ENCODE results near the gene MMP17.
"Not testable (repeated sequence)": the region's sequence is repeated elsewhere in the genome, so short reads cannot be mapped to it uniquely, and the experiment has no call there.

The MMP17 gene

DNA sequence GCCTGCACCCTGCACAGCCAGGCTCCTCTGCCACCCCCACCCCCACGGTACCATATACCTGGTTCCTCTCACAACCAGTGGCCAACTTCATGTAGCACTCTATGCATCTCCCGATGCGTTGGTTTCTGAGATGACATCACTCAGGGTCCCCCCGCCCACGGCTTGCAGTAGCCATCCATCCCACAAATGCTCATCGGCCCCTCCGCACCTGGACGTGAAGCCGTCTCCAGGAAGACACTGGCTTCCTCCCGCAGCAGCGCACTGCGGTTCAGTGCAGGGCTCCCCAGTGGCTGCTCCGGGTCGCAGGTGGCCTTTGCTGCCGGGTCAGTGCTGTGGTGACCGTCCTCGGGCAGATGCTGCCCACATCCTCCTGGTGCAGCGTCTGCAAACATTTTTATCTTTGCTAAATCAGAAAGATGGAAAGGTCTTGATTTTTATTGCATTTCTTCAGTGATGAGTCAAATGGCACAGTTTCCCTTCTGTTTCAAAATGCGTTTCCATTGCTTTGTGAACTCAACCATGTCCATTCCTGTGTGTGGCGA, 27.5 kb upstream of the MMP17 start:
- no peak for DNase-seq (ENCODE audit: low spot score)

DNA sequence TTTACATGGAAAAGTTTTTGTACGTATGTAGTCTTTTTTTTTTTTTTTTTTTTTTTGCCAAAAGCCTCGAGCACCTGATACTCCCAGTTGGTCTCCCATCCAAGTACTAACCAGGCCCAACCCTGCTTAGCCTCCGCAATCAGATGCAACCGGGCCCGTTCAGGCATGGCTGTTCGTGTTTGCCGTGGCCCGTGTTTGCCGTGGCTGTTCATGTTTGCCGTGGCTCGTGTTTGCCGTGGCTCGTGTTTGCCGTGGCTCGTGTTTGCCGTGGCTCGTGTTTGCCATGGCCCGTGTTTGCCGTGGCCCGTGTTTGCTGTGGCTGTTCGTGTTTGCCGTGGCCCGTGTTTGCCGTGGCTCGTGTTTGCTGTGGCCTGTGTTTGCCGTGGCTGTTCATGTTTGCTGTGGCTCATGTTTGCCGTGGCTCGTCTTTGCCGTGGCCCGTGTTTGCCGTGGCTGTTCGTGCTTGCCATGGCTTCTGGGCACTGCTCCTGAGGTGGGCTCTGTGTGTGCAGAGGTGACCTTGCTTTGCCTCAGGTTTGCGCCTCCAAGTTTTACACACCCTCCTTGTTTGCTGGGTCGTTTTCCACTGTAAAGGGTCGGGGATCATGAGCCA, 26.8 kb upstream of the MMP17 start:
- no peak for DNase-seq (ENCODE audit: low spot score)

DNA sequence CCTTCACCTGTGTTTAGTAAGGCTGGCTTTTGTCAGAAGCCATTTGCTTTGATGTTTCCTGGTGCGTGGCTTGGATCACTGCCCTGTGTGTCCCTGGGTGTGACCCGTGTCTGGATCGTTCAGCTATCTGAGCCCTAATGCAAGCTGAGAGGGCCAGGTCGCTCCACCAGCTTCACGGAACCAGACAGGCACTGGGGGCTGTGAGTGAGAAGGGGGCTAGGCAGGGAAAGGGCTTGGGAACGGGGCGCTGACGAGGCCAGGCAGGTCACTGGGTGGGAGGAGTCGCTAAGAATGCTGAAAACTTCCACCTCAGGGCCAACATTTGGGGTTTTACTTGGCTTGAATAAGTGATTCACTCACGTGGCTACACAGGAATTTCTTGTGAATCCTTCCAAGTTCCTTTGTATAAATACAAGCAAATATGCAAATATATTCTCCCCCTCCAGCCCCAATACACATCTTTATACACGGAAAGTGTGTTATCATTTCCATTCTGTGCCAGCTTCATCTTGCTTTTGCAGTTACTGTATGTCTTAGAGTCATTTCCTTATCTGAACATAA, 24.2 kb upstream of the MMP17 start:
- DNase-seq (ENCODE audit: low spot score), result no peak

DNA sequence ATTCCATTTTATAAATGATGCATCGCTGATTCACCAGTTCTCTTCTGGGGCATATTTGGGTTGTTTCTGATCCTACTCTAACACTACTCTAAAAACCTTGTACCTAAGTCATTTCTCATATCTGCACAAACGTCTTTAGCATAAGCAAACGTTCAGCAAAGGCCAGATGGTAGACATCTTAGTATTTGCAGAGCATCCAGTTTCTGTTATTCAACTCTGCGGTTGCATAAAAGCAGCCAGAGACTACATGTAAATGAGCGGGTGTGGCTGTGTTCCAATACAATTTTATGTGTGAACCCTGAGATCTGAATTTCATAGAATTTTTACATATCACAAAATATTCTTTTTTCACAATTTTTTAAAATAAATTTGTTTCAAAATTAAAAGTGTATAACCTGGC, 22.8 kb upstream of the MMP17 start:
- no peak for DNase-seq (ENCODE audit: low spot score)

GRCh38 chr12:131806674-131807073, 21.5 kb upstream of the MMP17 start:
- DNase-seq (ENCODE audit: low spot score), result no peak

- DNase-seq (ENCODE audit: low spot score), result no peak
These were observed 19.3 kb upstream of the MMP17 start for GRCh38 chr12:131808744-131809371.

GRCh38 chr12:131809476-131810254, 18.5 kb upstream of the MMP17 start:
- DNase-seq (ENCODE audit: low spot score), result not testable (repeated sequence)

GRCh38 chr12:131810726-131811125, 17.5 kb upstream of the MMP17 start:
- DNase-seq (ENCODE audit: low spot score), result no peak

GRCh38 chr12:131815131-131815530, 13.1 kb upstream of the MMP17 start:
- DNase-seq (ENCODE audit: low spot score), result no peak

- DNase-seq (ENCODE audit: low spot score), result no peak
These were observed 11.7 kb upstream of the MMP17 start for GRCh38 chr12:131816495-131816894.

DNA sequence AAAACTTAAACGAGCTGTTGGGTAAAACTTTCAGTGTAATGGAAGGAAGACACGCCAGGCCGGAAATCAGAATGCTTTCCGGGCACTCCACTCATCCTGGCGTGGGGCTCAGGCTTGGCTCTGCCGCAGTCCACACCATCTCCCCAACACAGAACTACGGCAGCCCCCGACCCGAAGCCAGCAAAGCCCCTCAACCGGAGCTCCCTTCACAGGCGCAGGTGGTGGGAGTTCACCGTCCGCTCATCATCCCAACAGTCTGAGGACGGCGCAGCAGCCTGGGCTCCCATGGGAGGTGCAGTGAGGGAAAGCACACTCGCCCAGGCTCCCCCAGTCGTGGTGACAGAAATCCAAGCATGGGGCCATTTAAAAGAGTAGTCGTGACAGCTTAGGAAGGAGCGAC, 11.0 kb upstream of the MMP17 start:
- DNase-seq (ENCODE audit: low spot score), result no peak

GRCh38 chr12:131818821-131819585, 9.2 kb upstream of the MMP17 start:
- no peak for DNase-seq (ENCODE audit: low spot score)

DNA sequence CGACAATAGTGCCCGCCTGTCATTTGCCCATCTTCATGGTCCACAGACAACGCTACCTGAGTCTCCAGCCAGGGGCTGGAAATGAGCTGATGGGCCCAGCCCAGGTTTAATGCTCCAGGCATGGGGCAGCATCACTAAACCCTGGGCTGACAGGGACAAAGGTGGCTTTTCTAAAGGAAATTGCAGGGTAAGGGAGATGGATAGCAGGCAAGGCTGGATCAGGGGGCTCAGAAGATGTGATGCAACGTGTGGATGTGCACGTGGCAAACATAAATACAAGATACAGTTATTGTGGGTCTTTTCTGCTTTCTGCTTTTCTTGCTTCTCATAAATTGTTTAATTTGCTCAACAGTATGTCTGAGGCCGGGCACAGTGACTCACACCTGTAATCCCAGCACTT, 3.7 kb upstream of the MMP17 start:
- no peak for DNase-seq (ENCODE audit: low spot score)

DNA sequence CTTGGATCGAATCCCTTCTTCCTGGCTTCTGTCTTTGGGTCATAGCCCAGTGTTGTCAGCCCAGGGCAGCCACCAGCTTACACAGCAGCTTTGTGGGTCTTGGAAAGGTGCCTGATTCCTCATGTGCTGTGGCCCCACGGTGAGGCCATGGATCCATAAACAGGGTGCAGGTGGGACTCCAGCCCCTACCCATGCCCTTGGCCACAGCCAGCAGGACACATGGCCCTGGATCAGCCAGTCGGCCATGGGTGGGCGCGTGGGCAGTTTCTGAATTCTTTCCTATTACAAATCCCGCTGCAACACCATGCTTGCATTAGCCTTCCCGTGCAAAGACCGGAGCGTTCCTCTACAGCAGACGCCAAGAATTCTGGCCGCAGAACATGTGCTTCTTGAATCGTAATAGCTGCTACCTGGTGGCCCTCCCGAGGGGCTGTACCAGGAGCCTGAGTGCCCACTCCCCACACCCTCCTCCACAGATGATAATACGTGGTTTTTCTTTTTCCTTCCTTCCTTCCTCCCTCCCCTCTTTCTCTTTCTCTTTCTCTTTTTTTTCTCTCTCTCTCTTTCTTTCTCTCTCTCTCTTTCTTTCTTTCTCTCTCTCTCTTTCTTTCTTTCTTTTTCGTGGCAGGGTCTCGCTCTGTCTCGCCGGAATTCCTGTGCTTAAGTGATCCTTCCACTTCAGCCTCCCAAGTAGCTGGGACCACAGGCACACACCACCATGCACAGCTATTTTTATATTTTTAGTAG, 2.9 kb upstream of the MMP17 start:
- no peak for DNase-seq (ENCODE audit: low spot score)

DNA sequence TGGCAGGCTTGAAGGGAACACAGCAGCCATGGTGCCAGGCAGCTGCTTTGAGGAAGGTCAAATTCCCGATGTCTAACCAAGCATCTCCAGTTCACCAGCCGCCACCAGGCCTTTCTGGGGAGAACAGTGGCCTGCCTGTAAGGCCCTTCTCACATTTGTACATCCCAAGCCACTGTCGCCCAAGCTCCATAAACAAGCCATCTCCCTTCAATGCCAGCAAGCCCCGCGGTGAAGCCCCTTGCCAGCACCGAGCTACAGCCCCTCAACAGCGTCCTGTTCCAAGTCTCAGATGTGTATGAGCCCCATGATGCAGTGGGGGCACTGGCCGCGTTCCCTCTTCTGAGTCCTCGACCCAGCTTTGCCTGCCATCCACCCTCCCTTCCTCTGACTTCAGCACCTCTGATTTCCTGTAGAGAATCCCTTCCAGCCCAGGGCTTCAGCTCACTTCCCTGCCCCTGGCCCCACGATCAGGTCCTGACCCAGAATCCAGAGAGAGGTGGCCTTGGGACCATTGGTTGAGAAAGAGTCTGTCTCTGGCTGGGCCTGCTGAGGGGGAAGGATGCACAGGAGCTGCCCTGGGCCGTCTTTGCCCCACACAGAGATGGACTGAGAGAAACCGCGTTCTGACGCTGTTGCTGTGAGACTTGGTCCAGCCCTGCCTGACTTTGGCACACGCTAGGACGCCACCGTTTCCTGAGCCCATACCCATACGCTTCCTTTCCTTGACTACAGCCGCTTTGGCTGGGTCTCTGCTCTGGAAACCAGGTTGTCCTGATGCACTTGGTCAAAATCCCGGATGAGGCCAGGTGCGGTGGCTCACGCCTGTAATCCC, 1.9 kb upstream of the MMP17 start:
- DNase-seq (ENCODE audit: low spot score), result no peak

DNA sequence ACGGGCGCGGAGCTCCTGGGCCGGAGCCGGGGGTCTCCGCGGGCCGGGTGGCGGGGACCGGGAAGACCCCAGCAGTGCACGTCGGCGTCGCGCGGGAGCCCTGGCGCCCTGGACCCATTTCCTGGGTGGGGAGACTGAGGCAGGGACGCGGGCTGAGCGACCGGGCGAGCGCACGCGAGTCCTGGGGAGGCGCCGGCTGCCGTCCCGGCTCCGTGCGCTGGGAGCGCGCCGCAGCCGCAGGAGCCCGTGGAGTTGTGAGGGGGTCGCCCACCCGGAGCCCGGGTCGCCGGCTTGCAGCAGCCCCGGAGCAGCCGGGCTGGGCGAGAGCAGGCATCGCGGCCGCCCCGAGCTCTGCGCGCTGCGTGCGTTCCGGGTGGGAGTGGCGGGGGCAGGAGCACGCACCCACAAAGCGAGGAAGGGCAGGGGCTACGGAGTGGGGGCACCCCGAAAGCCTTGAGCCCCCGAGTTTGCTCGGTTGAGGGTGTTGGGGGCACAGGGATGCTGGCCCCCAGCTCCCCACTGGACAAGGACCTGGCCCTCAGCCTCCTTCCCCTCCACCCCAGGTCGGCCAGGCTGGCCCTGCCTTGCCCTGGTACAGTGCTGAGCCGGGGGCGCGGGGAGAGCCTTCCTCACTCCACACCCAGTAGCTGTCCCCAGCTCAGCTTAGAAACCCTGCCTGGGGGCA, 620 bp downstream of the MMP17 start:
- no peak for DNase-seq (ENCODE audit: low spot score)

DNA sequence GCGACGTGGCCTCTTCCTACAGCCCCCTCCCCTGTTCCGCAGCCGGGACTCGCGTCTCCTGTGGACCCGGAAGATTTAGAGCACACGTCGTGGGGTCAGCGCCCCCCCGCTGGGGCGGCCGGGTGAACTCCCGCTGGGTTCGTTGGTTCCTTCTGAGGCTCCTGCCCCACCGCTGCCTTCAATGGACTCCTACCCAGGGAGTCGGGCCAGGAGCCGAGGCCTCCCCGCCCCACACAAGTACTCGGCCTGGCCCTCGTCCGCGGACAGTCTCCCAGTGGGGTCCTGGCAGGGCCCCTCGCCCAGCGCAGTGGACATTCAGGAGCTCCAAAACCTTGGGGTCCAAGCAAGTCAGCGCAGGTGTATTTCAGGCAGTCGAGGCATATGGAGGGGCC, 1.2 kb downstream of the MMP17 start:
- no peak for DNase-seq (ENCODE audit: low spot score)

DNA sequence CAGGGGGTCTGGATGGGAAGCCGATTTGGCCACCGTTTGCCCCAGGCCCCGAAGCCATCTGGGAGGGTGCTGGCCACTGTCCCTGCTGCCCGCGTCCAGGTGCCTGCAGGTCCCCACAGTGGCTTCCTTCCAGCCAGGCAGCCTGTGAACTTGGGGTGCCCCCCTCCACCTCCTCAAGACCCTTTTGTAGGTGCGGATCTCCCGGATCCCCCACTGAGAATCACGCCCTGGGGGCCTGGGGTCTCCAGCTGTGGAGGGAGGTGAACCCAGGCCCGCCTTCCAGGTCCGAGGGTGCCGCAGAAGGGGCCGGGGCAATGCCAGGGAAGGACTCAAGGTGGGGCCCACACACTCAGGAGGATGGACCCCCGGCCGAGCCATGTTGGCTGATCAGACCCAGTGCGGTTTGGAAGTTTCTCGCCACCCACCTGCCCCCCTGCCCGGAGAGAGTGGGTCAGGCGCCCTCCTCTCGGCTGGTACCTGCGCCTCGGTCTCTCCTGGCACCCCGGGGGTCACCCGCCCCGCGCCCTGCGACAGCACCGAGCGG, 1.7 kb downstream of the MMP17 start:
- DNase-seq (ENCODE audit: low spot score), result no peak

GRCh38 chr12:131830335-131830913, 2.2 kb downstream of the MMP17 start:
- DNase-seq (ENCODE audit: low spot score), result no peak
